IMR-90 (cell line): Measurements from ENCODE around the gene PLCB3. TPM values are rescaled to one million over a fixed set of nuclear protein-coding genes. Genes with fewer than 3 reads are reported as not detected.

Source experiments
- ATAC-seq: fragments of 200-7000 bp; cut with Tn5 transposase; 2 replicates; pipeline ENCODE4 v1.9.1; 2020; ENCODE audit warnings: low read depth, mild to moderate bottlenecking, moderate library complexity
- BruUV-seq: library from RNA; stranded (reverse); fragments of 400-500 nt; replicated peaks from 2 replicates; lab custom pipeline; 2021; lab: Mats Ljungman, UMichigan
- CTCF ChIA-PET: fragments of 300-600 bp; formaldehyde crosslinking; extraction: SDS; loops from one replicate; lab custom pipeline; 2021; ENCODE audit warnings: antibody characterized with exemption; lab: Yijun Ruan, JAX
- POLR2A ChIA-PET: fragments of 300-600 bp; sonication (Branson Sonifier 250); formaldehyde crosslinking; loops from one replicate; lab custom pipeline; 2022; ENCODE audit warnings: antibody characterized with exemption; ENCODE audit not compliant: unreplicated experiment; lab: Charles Lee
- DNase-seq: peaks from one replicate; pipeline ENCODE4 v3.0.0; 2013
- H2AFZ ChIP-seq: replicated peaks from 2 replicates; pipeline ENCODE3; 2013; ENCODE audit warnings: low read length, mild to moderate bottlenecking; ENCODE audit not compliant: poor library complexity
- H2AK5ac ChIP-seq: 2 replicates; pipeline ENCODE4 v1.6.1; 2013; ENCODE audit warnings: low read depth, low read length, inconsistent platforms
- H2AK9ac ChIP-seq: replicated peaks from 2 replicates; pipeline ENCODE3; 2013; ENCODE audit warnings: mild to moderate bottlenecking, low read depth, low read length, moderate library complexity; ENCODE audit not compliant: poor library complexity
- H2BK120ac ChIP-seq: 2 replicates; pipeline ENCODE4 v1.6.1; 2013; ENCODE audit warnings: low read depth, low read length, inconsistent platforms
- H2BK15ac ChIP-seq: 3 replicates; pipeline ENCODE4 v1.6.1; 2013; ENCODE audit warnings: low read depth, low read length, inconsistent platforms
- H2BK20ac ChIP-seq: 2 replicates; pipeline ENCODE4 v1.6.1; 2013; ENCODE audit warnings: low read depth, mild to moderate bottlenecking, inconsistent platforms, low read length, moderate library complexity
- H2BK5ac ChIP-seq: 2 replicates; pipeline ENCODE4 v1.6.1; 2013; ENCODE audit warnings: mild to moderate bottlenecking, low read depth, low read length, inconsistent platforms; ENCODE audit not compliant: poor library complexity, severe bottlenecking
- H3K14ac ChIP-seq: replicated peaks from 2 replicates; pipeline ENCODE4 v1.6.1; 2013; ENCODE audit warnings: low read depth, low read length, inconsistent platforms
- H3K18ac ChIP-seq: 2 replicates; pipeline ENCODE4 v1.6.1; 2013; ENCODE audit warnings: low read depth, low read length, control low read depth
- H3K23ac ChIP-seq: 2 replicates; pipeline ENCODE4 v1.6.1; 2013; ENCODE audit warnings: low read depth, low read length, inconsistent platforms
- H3K27ac ChIP-seq: 2 replicates; pipeline ENCODE4 v1.5.1; 2013; ENCODE audit warnings: mild to moderate bottlenecking, control low read depth, low read length; ENCODE audit not compliant: insufficient read depth
- H3K27me3 ChIP-seq: 2 replicates; pipeline ENCODE4 v1.6.1; 2013; ENCODE audit warnings: low read length; ENCODE audit not compliant: control insufficient read depth, insufficient read depth
- H3K36me3 ChIP-seq: 2 replicates; pipeline ENCODE4 v1.6.1; 2013; ENCODE audit warnings: low read length, mixed read lengths; ENCODE audit not compliant: control insufficient read depth, insufficient read depth
- H3K4ac ChIP-seq: 2 replicates; pipeline ENCODE4 v1.6.1; 2013; ENCODE audit warnings: low read depth, low read length, inconsistent platforms
- H3K4me1 ChIP-seq: 2 replicates; pipeline ENCODE4 v1.6.1; 2013; ENCODE audit warnings: low read length, mixed read lengths; ENCODE audit not compliant: control insufficient read depth, insufficient read depth
- H3K4me2 ChIP-seq: 2 replicates; pipeline ENCODE4 v1.6.1; 2013; ENCODE audit warnings: low read depth, mild to moderate bottlenecking, control low read depth, low read length, moderate library complexity
- H3K4me3 ChIP-seq: 2 replicates; pipeline ENCODE4 v1.5.1; 2013; ENCODE audit warnings: low read depth, mild to moderate bottlenecking, control low read depth, low read length, moderate library complexity; ENCODE audit not compliant: insufficient read depth
- H3K56ac ChIP-seq: 2 replicates; pipeline ENCODE4 v1.6.1; 2013; ENCODE audit warnings: low read length, inconsistent platforms; ENCODE audit not compliant: insufficient read depth; ENCODE audit errors: extremely low read depth
- H3K79me1 ChIP-seq, 2 experiments: 2 replicates each; pipeline ENCODE4 v1.6.1; 2013; ENCODE audit warnings: low read length in 2 of 2, inconsistent platforms in 1 of 2, low read depth in 1 of 2
- H3K9ac ChIP-seq: 2 replicates; pipeline ENCODE4 v1.6.1; 2013; ENCODE audit warnings: low read depth, low read length, control low read depth
- H3K9me1 ChIP-seq: 2 replicates; pipeline ENCODE4 v1.6.1; 2013; ENCODE audit warnings: low read length, inconsistent platforms; ENCODE audit not compliant: insufficient read depth
- H3K9me3 ChIP-seq: 2 replicates; pipeline ENCODE4 v1.6.1; 2013; ENCODE audit warnings: low read length; ENCODE audit not compliant: control insufficient read depth, insufficient read depth
- H4K20me1 ChIP-seq: 2 replicates; pipeline ENCODE4 v1.6.1; 2013; ENCODE audit warnings: low read length, inconsistent platforms; ENCODE audit not compliant: insufficient read depth
- H4K5ac ChIP-seq: 2 replicates; pipeline ENCODE4 v1.6.1; 2013; ENCODE audit warnings: mild to moderate bottlenecking, low read depth, low read length, control low read depth
- H4K8ac ChIP-seq, 2 experiments: 2 replicates each; pipeline ENCODE4 v1.6.1; 2013; ENCODE audit warnings: low read depth in 2 of 2, low read length in 2 of 2, control low read depth in 1 of 2, inconsistent platforms in 1 of 2
- H4K91ac ChIP-seq: 2 replicates; pipeline ENCODE4 v1.6.1; 2013; ENCODE audit warnings: low read depth, low read length, inconsistent platforms; ENCODE audit not compliant: insufficient read depth
- BHLHE40 ChIP-seq: fragments of 150-350 bp; IDR thresholded peaks from 2 replicates; pipeline ENCODE4 v1.6.1; 2016; ENCODE audit warnings: mild to moderate bottlenecking, low read depth, low read length
- CEBPB ChIP-seq: IDR thresholded peaks from 2 replicates; pipeline ENCODE4 v1.6.1; 2012; ENCODE audit warnings: low read depth, low read length, improper control_type of control experiment
- ELK1 ChIP-seq: fragments of 150-350 bp; IDR thresholded peaks from 2 replicates; pipeline ENCODE4 v1.6.1; 2016; ENCODE audit warnings: low read depth, mild to moderate bottlenecking, low read length, moderate library complexity, borderline replicate concordance
- MAZ ChIP-seq: IDR thresholded peaks from 2 replicates; pipeline ENCODE4 v1.6.1; 2012; ENCODE audit warnings: low read depth, mild to moderate bottlenecking, low read length, improper control_type of control experiment, moderate library complexity, borderline replicate concordance
- RCOR1 ChIP-seq: IDR thresholded peaks from 2 replicates; pipeline ENCODE4 v1.6.1; 2012; ENCODE audit warnings: mild to moderate bottlenecking, low read length, improper control_type of control experiment; ENCODE audit not compliant: insufficient replicate concordance
- RFX5 ChIP-seq: IDR thresholded peaks from 2 replicates; pipeline ENCODE4 v1.8.0; 2012; ENCODE audit warnings: low read depth, mild to moderate bottlenecking, low read length, moderate library complexity
- USF2 ChIP-seq: fragments of 150-350 bp; IDR thresholded peaks from 2 replicates; pipeline ENCODE4 v1.6.1; 2017; ENCODE audit warnings: mild to moderate bottlenecking, antibody characterized with exemption, low read length, low read depth
- WGBS, 2 experiments: methylation state at CpG; one replicate each; pipeline versions ENCODE4 v1.1.5 to v1.1.7; 2013; ENCODE audit warnings: missing lambda C conversion rate in 2 of 2; ENCODE audit not compliant: insufficient read length in 1 of 2; ENCODE audit errors: extremely low coverage in 2 of 2; 5-methylcytosine and 5-hydroxymethylcytosine counted together
- dilution Hi-C: fragments of 300-500 bp; cut with HindIII; formaldehyde crosslinking; loops from one replicate; pipeline ENCODE4 v1.14.3; 2018; ENCODE audit warnings: low sequenced_read_pairs; ENCODE audit not compliant: unreplicated experiment
- in situ Hi-C: fragments of 300-500 bp; cut with MboI; formaldehyde crosslinking; loops from 3 replicates; pipeline ENCODE4 v1.14.3; 2019; ENCODE audit warnings: low sequenced_read_pairs, inconsistent platforms, mixed read lengths
- intact Hi-C: fragments of 100-400 bp; cut with micrococcal nuclease; formaldehyde crosslinking; loops from 2 replicates; pipeline ENCODE4 v1.10.0; 2022
- polyA plus RNA-seq, 3 experiments: library from polyadenylated mRNA; depleted of rRNA; stranded (reverse); fragments of >200 nt; gene quantifications; 2 replicates each; pipeline ENCODE4 v1.2.3, GENCODE V29; 2012; ENCODE audit warnings: low replicate concordance in 1 of 3
- total RNA-seq: library from RNA; depleted of rRNA; stranded (reverse); fragments of >200 nt; gene quantifications from 2 replicates; pipeline ENCODE4 v1.2.3, GENCODE V29; 2012

Gene PLCB3
- total and polyA plus RNA-seq, 2 of the 4 experiments (the other 2 are of a cell fraction) = 23.9 to 24.9 TPM

- Histone ChIP-seq H3K27me3 (no peaks in the 10 kb centered on the region), H2BK15ac (no peak within 1 kb of the TSS), H3K27ac (peak within 1 kb of the TSS; percentile 62), H2AK9ac (peak within 1 kb of the TSS; percentile 99), H3K4ac (peak within 1 kb of the TSS; percentile 67; the same call in 1 of the 2 replicates), H4K5ac (no peak within 1 kb of the TSS), H3K9me3 (no peaks in the 10 kb centered on the region), H3K4me1 (peaks cover 13% of the 10 kb centered on the region), H3K23ac (peak within 1 kb of the TSS; percentile 94), H2BK5ac (peak within 1 kb of the TSS; percentile 15), H4K8ac (peak within 1 kb of the TSS; percentile 40 to 63; a peak in 2 of 4 replicates), H3K14ac (peak within 1 kb of the TSS; percentile 65), H3K36me3 (peaks cover 19% of the 10 kb centered on the region), H3K79me1 (peaks cover 16 to 58% of the 10 kb centered on the region in 2 experiments), H3K9me1 (no peaks in the 10 kb centered on the region; the same call in 1 of the 2 replicates), H2BK20ac (no peak within 1 kb of the TSS), H4K20me1 (no peaks in the 10 kb centered on the region), H2AFZ (peak within 1 kb of the TSS; percentile 92), H3K56ac (peak within 1 kb of the TSS; percentile 38; the same call in 1 of the 2 replicates), H3K9ac (peak within 1 kb of the TSS; percentile 82), H3K4me3 (peak within 1 kb of the TSS; percentile 76), H3K4me2 (peak within 1 kb of the TSS; percentile 75), H4K91ac (0 out of 2 replicates have a peak within 1 kb of the TSS, but pooled peaks have one; percentile 4), H3K18ac (no peak within 1 kb of the TSS), H2BK120ac (peak within 1 kb of the TSS; percentile 32; the same call in 1 of the 2 replicates), H2AK5ac (peak within 1 kb of the TSS; percentile 69)
- dilution Hi-C loops = no loop called here
- peak; percentile 26 for DNase-seq
- ATAC-seq = peak; percentile 82
- POLR2A ChIA-PET = no interaction called here
- CTCF ChIA-PET = interaction anchor here (0.6 kb wide), 1 partner anchor 38 kb away, joined by 4 read pairs; no protein-coding TSS in a partner anchor
- 4% methylated on average over 26 of the region's 62 CpGs; no CpG with 5 or more reads in 1 of the 2 experiments for WGBS, 2 experiments
- in situ Hi-C loops = no loop called here
- intact Hi-C loops = no loop called here
- BruUV-seq = no TSS peak
- TF ChIP-seq RFX5 (no peak), CEBPB (no peak), MAZ (peak; percentile 79; the same call in 1 of the 2 replicates), RCOR1 (no peak), ELK1 (no peak), USF2 (peak; percentile 22; the same call in 1 of the 2 replicates), BHLHE40 (no peak)
These were observed 17.3 kb upstream of the PLCB3 start, which contains the start of gene VEGFB for GRCh38 chr11:64233913-64234586. Gene VEGFB, plus strand, starts transcription at chr11:64234584. Its CDS starts 250 bp downstream, at chr11:64234834.
